HepG2 (cell line): ENCODE measurements around the gene SFXN5. TPM values are rescaled to one million over a fixed set of nuclear protein-coding genes. Genes with fewer than 3 reads are reported as not detected.

Experiments
- GABPB1 ChIP-seq: IDR thresholded peaks from 2 replicates; pipeline ENCODE4 v1.6.1; 2016; ENCODE audit warnings: mild to moderate bottlenecking, missing genetic modification reagents, moderate library complexity, missing compliant biosample characterization
- HNRNPK ChIP-seq: fragments of 200-400 bp; formaldehyde crosslinking; IDR thresholded peaks from 2 replicates; pipeline ENCODE4 v1.6.1; 2018; ENCODE audit warnings: low read length, low read depth, moderate library complexity, mild to moderate bottlenecking; ENCODE audit not compliant: poor library complexity, severe bottlenecking
- KMT2A ChIP-seq: sonication (generic); formaldehyde crosslinking; IDR thresholded peaks from 2 replicates; pipeline ENCODE4 v1.4.0; 2020; ENCODE audit warnings: missing genetic modification reagents
- MED1 ChIP-seq: sonication (generic); formaldehyde crosslinking; IDR thresholded peaks from 2 replicates; pipeline ENCODE4 v1.4.0; 2020; ENCODE audit warnings: missing genetic modification reagents
- MEIS2 ChIP-seq: sonication (generic); formaldehyde crosslinking; IDR thresholded peaks from 2 replicates; pipeline ENCODE4 v1.9.0; 2021; ENCODE audit warnings: mild to moderate bottlenecking, missing genetic modification reagents
- MXI1 ChIP-seq: IDR thresholded peaks from 3 replicates; pipeline ENCODE4 v1.6.1; 2012; ENCODE audit warnings: low read depth, low read length, inconsistent platforms, borderline replicate concordance
- NFKBIZ ChIP-seq: IDR thresholded peaks from 2 replicates; pipeline ENCODE4 v1.6.1; 2018; ENCODE audit warnings: missing genetic modification reagents, missing compliant biosample characterization
- PHF8 ChIP-seq: sonication (generic); formaldehyde crosslinking; IDR thresholded peaks from 2 replicates; pipeline ENCODE4 v1.5.0; 2020; ENCODE audit warnings: missing genetic modification reagents
- POLR2G ChIP-seq: fragments of 200-400 bp; formaldehyde crosslinking; IDR thresholded peaks from 2 replicates; pipeline ENCODE4 v1.6.1; 2018; ENCODE audit warnings: mild to moderate bottlenecking, low read depth, low read length, moderate library complexity
- SOX13 ChIP-seq, 3 experiments: fragments of 450-650 bp in 1 of 3; sonication (generic) in 1 of 3; formaldehyde crosslinking in 1 of 3; IDR thresholded peaks in 2 of 3; conservative IDR thresholded peaks in 1 of 3; 2 replicates each; pipeline versions ENCODE4 v1.5.0 to v1.6.1; 2016 to 2020; ENCODE audit warnings: antibody characterized with exemption in 1 of 3, mild to moderate bottlenecking in 1 of 3, missing compliant biosample characterization in 1 of 3, missing genetic modification reagents in 1 of 3, moderate library complexity in 1 of 3
- STAG1 ChIP-seq: sonication (generic); formaldehyde crosslinking; IDR thresholded peaks from 2 replicates; pipeline ENCODE4 v1.4.0; 2020; ENCODE audit warnings: missing genetic modification reagents
- ZBTB7A ChIP-seq: sonication (generic); formaldehyde crosslinking; IDR thresholded peaks from 2 replicates; pipeline ENCODE4 v1.8.0; 2022; ENCODE audit warnings: mild to moderate bottlenecking, missing genetic modification reagents
- ZNF589 ChIP-seq: sonication (generic); formaldehyde crosslinking; conservative IDR thresholded peaks from 2 replicates; pipeline ENCODE4 v1.8.0; 2022; ENCODE audit warnings: mild to moderate bottlenecking, moderate library complexity, missing genetic modification reagents
- ZNF616 ChIP-seq: sonication (generic); formaldehyde crosslinking; IDR thresholded peaks from 2 replicates; pipeline ENCODE4 v1.5.0; 2020; ENCODE audit warnings: low read depth, mild to moderate bottlenecking, missing genetic modification reagents
- ZNF772 ChIP-seq: sonication (generic); formaldehyde crosslinking; IDR thresholded peaks from 2 replicates; pipeline ENCODE4 v1.5.0; 2020; ENCODE audit warnings: mild to moderate bottlenecking, missing genetic modification reagents
- ZNF773 ChIP-seq: sonication (generic); formaldehyde crosslinking; IDR thresholded peaks from 2 replicates; pipeline ENCODE4 v1.4.0; 2020; ENCODE audit warnings: missing genetic modification reagents, borderline replicate concordance
- ZSCAN20 ChIP-seq: sonication (generic); formaldehyde crosslinking; IDR thresholded peaks from 2 replicates; pipeline ENCODE4 v1.4.0; 2020; ENCODE audit warnings: missing genetic modification reagents, mild to moderate bottlenecking, borderline replicate concordance
- polyA plus RNA-seq, 8 experiments: library from polyadenylated mRNA; depleted of rRNA in 3 of 8; stranded (reverse) in 7 of 8; unstranded in 1 of 8; fragments of >200 nt; fragmentation: Illumina TruSeq in 4 of 8; extraction: Trizol in 4 of 8; gene quantifications; 2 replicates each; pipeline versions ENCODE4 v1.2.1 to v1.2.3, GENCODE V29; 2011 to 2016; ENCODE audit warnings: low read depth in 4 of 8, missing spikeins in 1 of 8, mixed read lengths in 1 of 8; ENCODE audit not compliant: insufficient read depth in 1 of 8
- total RNA-seq, 5 experiments: library from RNA; depleted of rRNA; stranded (reverse); fragments of >200 nt; fragmentation: Illumina TruSeq; extraction: Trizol; gene quantifications; 2 replicates each; pipeline ENCODE4 v1.2.3, GENCODE V29; 2016; ENCODE audit warnings: low read depth in 1 of 5
- TF ChIP-seq, protein P1 (sequence below): IDR thresholded peaks from 2 replicates; pipeline ENCODE4 v1.6.1; 2016; ENCODE audit warnings: missing compliant biosample characterization, missing genetic modification reagents, borderline replicate concordance
- TF ChIP-seq, protein P2 (sequence below): sonication (generic); formaldehyde crosslinking; IDR thresholded peaks from 2 replicates; pipeline ENCODE4 v1.4.0; 2020; ENCODE audit warnings: missing genetic modification reagents
- TF ChIP-seq, protein P3 (sequence below): sonication (generic); formaldehyde crosslinking; IDR thresholded peaks from 2 replicates; pipeline ENCODE4 v1.8.0; 2022; ENCODE audit warnings: missing genetic modification reagents, mild to moderate bottlenecking, inconsistent platforms, borderline replicate concordance
- TF ChIP-seq, protein P4 (sequence below): sonication (generic); formaldehyde crosslinking; IDR thresholded peaks from 2 replicates; pipeline ENCODE4 v1.8.0; 2022; ENCODE audit warnings: mild to moderate bottlenecking, missing genetic modification reagents, borderline replicate concordance
- TF ChIP-seq, protein P5 (sequence below): sonication (generic); formaldehyde crosslinking; IDR thresholded peaks from 2 replicates; pipeline ENCODE4 v1.5.0; 2020; ENCODE audit warnings: missing genetic modification reagents

Gene SFXN5
- total and polyA plus RNA-seq, 2 of the 13 experiments (the other 11 are each of a cell fraction or from before 2014, with no cell fraction given), result 34.9 to 37.4 TPM

DNA sequence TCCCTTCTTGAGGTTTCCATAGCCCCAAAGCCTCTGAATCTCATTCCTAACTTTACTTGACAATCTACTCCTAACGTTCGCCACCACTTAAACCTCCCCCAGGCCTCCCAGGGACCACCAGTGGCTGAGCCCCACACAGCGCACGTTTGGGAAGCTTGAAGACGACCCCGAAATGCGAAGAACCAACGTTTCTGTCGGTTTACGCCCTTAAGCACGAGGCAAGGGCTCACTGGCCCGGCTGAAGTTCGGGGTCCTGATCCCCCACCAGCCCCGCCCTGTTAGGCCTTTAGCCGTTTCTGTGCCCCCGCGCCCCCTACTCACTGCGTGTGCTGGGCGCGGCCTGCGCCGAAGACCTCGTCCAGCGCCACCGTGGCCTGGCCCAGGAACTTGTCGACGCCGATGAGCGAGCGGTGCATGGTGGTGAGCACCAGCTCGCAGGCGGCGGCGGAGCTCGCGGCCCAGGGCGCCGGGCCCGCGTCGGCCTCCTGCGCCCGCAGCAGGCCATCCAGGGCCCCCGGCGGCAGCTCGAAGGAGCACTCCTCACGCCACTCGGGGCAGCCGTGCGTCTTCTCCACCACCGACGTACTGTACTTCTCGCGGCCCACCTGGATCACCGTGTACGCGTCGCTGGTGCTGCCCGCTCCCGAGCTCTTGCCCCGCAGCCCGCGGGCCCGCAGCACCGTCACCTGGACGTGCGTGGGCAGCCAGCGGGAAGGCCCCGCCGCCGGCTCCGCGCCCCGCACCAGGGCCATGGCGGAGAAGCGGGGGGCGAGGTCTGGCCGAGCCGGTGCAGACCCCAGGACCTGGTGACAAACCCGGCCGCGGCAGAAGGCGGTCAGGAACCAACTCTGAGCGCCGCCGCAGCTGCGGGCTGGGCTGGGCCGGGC, 40.8 kb upstream of the SFXN5 start (continued):
- TF ChIP-seq, protein P1, sequence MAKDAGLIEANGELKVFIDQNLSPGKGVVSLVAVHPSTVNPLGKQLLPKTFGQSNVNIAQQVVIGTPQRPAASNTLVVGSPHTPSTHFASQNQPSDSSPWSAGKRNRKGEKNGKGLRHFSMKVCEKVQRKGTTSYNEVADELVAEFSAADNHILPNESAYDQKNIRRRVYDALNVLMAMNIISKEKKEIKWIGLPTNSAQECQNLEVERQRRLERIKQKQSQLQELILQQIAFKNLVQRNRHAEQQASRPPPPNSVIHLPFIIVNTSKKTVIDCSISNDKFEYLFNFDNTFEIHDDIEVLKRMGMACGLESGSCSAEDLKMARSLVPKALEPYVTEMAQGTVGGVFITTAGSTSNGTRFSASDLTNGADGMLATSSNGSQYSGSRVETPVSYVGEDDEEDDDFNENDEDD (CRISPR knock-in tag), result peak; percentile 71; the same call in 1 of the 2 replicates
- no peak; the same call in 1 of the 2 replicates for TF ChIP-seq MED1 (CRISPR knock-in tag)
- TF ChIP-seq, protein P2, sequence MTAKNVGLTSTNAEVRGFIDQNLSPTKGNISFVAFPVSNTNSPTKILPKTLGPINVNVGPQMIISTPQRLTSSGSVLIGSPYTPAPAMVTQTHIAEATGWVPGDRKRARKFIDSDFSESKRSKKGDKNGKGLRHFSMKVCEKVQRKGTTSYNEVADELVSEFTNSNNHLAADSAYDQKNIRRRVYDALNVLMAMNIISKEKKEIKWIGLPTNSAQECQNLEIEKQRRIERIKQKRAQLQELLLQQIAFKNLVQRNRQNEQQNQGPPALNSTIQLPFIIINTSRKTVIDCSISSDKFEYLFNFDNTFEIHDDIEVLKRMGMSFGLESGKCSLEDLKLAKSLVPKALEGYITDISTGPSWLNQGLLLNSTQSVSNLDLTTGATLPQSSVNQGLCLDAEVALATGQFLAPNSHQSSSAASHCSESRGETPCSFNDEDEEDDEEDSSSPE (CRISPR knock-in tag), result peak; percentile 64
- peak; percentile 88; the same call in 1 of the 2 replicates for TF ChIP-seq KMT2A
- TF ChIP-seq NFKBIZ (CRISPR knock-in tag), result no peak
- peak; percentile 40 for TF ChIP-seq HNRNPK
- TF ChIP-seq POLR2G, result peak; percentile 26; the same call in 1 of the 2 replicates
- TF ChIP-seq, protein P3, sequence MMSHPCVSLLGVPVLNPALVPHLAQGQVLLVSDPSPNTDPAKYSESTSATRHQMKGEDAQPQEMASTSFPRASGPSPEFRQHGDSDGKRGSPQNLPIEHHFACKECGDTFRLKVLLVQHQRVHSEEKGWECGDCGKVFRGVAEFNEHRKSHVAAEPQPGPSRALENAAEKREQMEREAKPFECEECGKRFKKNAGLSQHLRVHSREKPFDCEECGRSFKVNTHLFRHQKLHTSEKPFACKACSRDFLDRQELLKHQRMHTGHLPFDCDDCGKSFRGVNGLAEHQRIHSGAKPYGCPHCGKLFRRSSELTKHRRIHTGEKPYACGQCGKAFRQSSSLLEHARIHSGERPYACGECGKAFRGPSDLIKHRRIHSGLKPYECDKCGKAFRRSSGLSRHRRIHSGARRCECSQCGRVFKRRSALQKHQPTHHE (CRISPR knock-in tag), result 0 out of 2 replicates have a peak, but pooled peaks have one; percentile 9
- TF ChIP-seq, protein P4, sequence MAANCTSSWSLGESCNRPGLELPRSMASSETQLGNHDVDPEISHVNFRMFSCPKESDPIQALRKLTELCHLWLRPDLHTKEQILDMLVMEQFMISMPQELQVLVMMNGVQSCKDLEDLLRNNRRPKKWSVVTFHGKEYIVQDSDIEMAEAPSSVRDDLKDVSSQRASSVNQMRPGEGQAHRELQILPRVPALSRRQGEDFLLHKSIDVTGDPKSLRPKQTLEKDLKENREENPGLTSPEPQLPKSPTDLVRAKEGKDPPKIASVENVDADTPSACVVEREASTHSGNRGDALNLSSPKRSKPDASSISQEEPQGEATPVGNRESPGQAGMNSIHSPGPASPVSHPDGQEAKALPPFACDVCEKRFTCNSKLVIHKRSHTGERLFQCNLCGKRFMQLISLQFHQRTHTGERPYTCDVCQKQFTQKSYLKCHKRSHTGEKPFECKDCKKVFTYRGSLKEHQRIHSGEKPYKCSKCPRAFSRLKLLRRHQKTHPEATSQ, result peak; percentile 84; the same call in 1 of the 2 replicates
- peak; percentile 97 for TF ChIP-seq ZNF616 (CRISPR knock-in tag)
- peak; percentile 16; the same call in 1 of the 3 replicates for TF ChIP-seq MXI1
- no peak for TF ChIP-seq SOX13 (IDR thresholded peaks at IDR 0.05)
- peak in 1 of 2 experiments; percentile 60; a peak in 1 of 4 replicates for TF ChIP-seq SOX13 (CRISPR knock-in tag; conservative IDR thresholded peaks at IDR 0.05 in 1 of 2, IDR thresholded peaks at IDR 0.05 in 1 of 2)
- peak; percentile 82; the same call in 1 of the 2 replicates for TF ChIP-seq ZNF589 (CRISPR knock-in tag)
- peak; percentile 97 for TF ChIP-seq ZBTB7A (CRISPR knock-in tag)
- no peak for TF ChIP-seq STAG1 (CRISPR knock-in tag)
- TF ChIP-seq, protein P5, sequence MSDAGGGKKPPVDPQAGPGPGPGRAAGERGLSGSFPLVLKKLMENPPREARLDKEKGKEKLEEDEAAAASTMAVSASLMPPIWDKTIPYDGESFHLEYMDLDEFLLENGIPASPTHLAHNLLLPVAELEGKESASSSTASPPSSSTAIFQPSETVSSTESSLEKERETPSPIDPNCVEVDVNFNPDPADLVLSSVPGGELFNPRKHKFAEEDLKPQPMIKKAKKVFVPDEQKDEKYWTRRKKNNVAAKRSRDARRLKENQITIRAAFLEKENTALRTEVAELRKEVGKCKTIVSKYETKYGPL (CRISPR knock-in tag), result peak; percentile 44; the same call in 1 of the 2 replicates
- peak; percentile 74; the same call in 1 of the 2 replicates for TF ChIP-seq ZNF773 (CRISPR knock-in tag)
- peak; percentile 66 for TF ChIP-seq PHF8
- peak; percentile 92; the same call in 1 of the 2 replicates for TF ChIP-seq ZSCAN20 (CRISPR knock-in tag)
- TF ChIP-seq ZNF772 (CRISPR knock-in tag), result peak; percentile 84; the same call in 1 of the 2 replicates
- TF ChIP-seq MEIS2 (CRISPR knock-in tag), result peak; percentile 75; the same call in 1 of the 2 replicates
- TF ChIP-seq GABPB1, result peak; percentile 65; the same call in 1 of the 2 replicates
